ENCODE data around the gene DLG2.

DLG2 gene

DNA sequence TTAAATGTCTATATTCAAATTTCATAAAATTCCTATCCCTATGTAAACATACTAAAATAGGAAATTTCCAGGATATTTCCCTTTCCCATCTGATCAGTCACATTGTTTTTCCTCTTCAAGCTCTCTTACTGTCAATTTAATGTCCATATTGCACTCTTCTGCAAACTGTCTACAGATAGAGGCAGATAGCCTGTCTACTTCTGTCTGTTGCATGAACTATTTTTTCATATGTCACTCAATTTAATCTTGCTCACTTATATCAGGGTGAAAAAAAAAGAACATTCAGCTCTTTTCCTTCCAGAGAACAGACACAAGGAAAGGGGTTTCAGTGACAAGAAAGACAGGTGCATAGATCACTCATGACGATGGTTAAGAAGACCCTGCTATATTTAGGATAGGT, 1327.1 kb downstream of the DLG2 start:
- no peak for DNase-seq

DNA sequence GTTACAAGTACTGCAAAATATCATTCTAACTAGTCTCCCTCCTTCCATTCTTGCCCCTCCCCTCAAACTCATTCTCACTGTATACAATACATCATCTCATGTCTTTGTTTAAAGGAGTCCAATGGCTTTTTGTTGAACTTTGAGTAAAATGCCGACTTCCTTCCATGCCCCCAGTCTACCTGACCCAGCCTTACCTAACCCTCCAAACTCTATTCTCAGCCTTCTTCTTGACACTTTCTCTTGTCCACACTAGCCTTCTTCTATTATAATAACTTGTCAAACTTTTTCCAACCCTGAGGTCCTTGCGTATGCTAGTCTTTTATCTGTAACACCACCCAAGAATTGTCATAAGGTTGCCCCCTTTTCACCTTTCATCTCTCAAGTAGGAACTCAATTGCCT, 1329.6 kb downstream of the DLG2 start:
- no peak for DNase-seq

DNA sequence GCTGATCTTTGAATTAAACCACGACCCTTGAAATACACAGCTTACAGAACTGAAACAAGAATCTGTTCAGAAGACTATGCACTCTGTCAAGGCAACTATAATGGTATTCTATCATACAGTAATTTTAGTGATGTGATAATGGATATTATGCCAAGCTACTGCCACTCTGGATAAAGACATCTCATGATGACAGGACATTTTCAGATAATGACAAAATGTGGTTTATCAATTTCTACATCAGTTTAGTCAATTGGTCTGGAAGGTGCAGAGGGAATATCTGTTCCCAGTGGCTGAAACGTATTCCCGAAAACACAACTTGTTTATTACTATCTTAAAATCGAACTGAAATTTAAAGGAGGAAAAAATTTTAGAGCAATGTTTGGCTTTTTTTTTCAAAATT, 1331.3 kb downstream of the DLG2 start:
- no peak for DNase-seq

DNA sequence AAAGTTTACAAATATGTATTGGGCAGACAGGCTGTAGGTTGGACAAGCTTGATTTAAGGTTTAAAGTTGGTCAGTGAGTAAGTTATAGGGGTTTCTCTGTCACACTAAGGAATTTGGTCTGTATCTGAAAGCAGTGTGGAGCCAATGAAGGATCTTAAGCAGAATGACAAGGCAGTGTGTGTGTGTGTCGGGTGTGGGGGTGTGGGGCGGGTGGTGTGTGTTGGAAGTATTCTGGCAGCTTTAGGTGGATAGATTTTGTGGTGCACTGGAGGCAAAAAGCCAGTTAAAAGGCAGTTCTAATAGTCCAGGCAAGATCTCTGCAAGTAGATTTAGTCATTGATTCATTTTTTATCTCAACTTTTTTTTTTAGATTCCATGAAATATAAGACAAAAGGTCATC, 1334.2 kb downstream of the DLG2 start:
- DNase-seq = no peak

DNA sequence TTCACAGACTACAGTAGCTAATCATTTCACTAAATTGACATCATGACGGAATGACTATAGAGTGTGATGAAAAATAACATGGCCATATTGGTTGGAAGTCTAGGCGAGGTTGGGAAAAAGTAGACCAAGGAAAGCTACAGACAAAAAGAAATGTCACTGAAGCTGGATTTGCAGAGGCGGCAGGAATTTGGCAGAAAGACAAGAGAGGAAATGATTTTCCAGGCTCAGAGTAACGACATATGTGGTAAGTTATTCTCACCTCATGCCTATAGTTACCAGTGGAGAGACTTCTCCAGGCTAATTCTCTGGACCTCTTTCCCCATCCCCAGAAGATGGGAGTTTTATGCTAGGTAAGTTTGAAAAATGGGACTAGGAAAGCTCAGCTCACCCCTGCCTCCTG, 1335.1 kb downstream of the DLG2 start:
- no peak for DNase-seq

DNA sequence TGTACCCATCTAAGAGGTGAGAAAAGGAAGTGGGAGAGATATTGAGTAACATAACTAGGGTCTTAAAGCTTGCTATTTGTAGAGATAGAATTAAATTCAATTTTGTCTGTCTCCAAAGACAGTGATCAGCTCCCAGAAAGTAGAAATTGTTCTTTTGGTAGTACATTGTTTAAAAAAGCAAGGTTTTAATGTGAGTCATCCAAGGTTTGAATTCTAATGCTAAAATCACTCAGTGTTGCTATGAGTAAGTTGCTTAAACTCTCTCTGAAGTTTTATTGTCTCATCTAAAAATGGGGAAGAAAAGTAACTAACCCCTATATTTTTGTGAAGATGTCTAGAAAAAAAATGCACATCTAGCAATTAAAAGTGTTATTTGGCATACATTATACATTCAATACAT, 1336.5 kb downstream of the DLG2 start:
- no peak for DNase-seq

DNA sequence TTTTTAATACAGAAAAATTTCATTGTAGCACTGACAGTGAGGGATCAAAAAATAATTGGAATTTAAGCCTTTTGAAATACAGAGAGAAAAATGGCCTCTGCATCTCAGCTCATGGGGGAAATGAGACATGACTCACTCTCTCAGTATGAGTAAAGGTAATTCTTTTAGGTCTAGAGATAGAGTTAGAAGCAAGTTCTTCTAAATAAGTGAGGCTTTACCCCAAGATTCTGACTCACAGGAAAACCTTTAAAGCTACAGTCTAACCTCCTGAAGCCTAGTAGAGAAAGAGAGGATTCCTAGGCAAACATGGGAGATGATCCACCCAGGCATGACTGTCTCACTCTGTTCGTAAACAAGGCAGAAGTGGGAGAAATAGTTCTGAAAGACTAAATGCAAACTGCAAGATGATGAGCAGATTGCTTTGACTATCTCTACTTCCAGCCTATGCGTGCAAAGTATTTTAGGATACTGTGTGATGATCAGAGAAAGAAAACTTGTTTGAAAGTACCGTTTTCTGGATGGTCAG, 1337.7 kb downstream of the DLG2 start:
- no peak for DNase-seq

DNA sequence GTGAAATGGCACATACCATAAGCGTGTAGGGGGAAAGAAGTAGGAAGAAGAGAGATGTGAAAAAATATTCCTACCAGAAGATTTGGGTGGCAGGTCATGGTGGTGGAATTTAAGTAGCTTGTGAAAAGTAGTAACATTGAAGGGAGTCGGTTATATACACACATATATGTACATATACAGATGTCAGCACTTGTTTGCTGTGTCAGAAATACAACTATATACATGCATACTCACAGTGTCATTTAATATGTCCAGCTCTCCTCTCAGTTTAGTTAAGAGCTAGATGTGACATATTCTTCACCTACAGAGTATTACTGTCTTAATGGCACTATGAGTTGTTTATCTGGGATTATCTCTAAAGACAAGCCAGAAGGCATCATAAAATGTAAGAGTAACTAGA, 1353.6 kb downstream of the DLG2 start:
- DNase-seq = no peak

DNA sequence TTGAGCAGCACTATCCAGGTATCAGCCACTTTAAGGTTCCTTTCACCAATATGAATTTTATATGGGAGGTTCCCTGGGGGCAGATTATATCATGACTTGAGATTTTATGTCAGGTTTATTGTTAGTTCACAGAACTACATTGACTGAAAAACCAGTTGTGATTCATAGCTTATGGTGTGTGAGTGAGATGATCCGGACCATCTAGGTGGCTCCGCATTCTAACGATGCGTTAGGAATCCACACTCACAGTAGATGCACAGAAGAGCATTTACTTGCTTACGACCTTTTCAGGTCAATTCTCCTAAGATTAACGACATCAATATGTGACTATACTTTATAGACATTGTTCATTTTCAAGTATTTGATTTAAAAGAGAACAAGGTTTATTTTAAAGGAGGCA, 1356.7 kb downstream of the DLG2 start:
- DNase-seq = no peak

DNA sequence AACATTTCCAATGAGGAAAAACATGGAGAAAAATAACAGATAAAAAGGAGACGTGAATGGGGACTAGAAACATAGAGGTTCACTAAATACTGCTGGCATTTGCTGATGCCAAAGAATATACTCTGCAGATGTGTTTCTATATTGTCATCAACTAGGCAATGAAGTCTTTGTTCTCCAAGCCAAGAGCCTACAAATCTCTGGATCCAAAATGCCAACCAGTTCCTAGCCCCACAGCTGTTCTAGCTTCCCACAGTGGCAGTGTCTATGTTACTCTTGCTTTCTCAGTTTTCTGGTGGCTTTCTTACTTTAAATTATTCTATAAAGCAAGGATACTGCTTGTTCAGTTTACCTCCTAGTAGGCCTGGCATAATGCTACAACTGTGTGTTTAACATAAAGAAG, 1363.1 kb downstream of the DLG2 start:
- no peak for DNase-seq

DNA sequence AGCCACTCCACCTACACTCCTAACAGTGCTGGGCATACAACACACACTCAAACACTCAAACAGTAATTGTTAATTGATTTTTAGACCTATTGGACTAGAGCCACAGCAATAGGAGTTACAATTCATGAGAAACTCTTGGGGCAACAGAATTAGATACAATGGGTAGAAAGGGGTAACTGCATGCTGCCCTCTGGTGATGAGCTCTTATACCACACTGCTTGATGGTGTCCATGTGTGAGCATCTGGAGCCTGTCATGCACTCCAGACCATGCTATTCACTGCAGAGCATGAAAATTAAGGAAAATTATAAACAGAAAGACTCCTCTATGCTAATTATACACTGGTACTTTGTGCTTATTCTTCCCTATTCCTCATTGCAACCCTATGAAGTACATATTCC, 1365.4 kb downstream of the DLG2 start:
- no peak for DNase-seq

DNA sequence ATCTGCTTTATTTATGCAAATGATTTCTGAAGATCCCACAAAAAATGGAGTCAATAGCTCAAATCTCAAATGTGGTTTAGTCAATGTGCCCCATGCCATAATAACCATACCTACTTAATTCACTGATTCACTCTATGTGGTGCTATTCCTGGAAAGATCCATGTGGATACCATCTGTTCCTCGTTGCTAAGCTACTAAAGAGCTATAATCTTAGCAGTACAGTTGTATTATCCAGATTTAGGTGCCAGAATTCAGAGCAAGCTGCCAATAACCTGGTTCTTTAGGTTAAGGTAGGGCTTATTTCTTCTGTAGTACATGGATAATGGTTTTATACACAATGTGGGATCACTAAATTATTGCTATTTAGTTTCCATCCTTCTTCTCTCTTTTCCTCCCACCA, 1366.3 kb downstream of the DLG2 start:
- DNase-seq = no peak

DNA sequence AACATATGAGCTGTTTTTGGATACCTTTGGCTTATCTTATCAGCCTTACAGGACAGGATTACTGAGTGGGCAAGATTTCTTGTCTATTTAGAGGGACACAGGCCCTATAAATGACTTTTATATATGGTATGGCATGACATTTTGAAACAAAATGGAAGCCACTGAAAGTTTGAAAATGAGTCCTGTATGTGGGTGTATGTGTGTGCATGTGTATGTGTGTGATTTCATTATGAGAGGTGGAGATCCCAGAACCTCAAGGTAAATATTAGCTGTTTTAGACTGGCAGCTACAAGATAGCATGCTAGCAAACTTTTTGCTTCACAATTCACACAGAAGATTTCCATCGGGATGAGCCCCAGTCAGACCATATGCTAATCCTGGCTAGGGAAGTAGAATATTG, 1370.5 kb downstream of the DLG2 start:
- DNase-seq = no peak

DNA sequence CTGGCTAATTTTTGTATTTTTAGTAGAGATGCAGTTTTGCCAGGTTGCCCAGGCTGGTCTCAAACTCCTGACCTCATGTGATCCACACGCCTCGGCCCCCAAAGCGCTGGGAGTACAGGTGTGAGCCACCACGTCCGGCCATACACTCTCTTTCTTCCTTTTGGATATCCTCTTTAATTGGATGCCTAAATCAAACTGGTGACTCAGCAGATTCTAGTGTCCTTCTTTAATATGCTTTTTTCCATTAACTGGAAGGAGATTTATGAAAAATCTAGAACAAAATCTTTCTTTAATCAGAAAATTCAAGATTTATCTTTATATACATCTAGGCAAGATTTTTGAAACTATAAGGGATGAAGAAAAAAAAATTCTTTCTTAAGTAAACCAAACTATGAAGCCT, 1371.7 kb downstream of the DLG2 start:
- DNase-seq = no peak

DNA sequence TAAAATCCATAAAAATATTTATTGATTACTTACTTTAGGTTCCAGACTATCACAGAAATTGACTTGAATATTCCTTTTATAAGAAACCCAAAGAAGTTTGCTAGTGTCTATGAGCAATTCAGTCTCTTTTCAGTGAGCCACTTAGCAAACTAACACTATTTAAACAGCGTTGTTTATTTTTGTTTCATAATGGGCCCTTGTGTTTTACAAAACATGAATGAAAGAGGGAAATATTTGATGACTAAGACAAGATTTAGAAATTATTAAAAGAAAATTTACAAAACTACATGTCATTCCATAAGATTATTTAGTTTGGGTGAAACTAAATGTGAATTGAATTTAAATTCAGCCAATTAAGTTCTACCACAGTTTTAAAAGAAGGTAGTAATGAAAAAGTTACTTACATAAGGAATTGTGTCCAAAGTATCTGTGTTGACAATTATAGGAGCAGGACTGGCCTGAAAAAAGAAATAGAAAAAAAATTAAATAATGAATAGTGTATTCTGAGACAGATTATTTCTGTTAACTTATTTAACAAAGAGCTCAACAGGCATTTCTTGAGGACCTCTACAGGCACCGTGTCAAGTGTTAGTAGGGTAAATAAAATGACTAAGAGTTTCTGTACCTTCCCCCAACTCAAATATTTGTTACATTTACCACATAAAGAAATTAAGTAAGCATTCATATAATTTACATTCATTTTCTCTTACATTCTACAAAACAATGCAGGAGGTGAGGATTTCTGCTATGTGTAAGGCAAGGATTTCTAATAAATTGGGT, 1376.1 kb downstream of the DLG2 start:
- DNase-seq = no peak

DNA sequence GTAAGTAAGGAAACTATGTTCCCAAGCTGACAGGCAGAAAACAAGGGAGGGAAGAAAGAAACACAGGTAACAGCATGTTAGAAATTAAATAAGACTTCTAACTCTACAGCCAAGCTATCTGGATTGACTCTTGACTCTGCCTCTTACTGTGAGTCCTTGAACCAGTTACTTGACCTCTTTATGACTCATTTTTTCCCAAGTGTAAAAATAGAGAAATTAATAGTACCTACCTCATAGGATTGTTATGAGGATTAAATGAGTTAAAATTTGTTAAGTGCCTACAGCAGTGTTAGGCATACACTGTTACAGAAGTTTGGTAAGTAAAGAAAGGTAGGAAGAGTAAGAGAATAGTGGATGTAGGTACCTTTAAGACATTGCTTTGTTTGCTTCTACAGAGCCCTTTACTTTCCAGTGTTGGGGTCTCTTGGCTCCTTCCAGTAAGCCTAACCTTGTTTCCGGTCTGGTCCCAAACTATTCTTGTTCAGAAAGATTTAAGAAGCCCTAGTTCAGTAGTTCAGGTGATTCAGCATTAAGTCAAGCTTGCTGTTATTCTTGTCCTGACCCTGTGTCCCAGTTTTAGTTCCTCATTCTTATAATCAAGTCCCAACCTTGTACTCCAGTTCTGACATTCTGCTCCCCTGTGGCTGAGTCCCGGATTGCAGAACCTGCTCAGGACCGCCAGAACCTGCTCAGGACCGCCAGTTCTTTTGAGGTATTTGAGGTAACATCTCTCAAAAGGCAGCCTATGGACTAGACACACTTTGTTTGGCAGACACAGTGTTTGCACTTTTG, 1377.6 kb downstream of the DLG2 start:
- no peak for DNase-seq

DNA sequence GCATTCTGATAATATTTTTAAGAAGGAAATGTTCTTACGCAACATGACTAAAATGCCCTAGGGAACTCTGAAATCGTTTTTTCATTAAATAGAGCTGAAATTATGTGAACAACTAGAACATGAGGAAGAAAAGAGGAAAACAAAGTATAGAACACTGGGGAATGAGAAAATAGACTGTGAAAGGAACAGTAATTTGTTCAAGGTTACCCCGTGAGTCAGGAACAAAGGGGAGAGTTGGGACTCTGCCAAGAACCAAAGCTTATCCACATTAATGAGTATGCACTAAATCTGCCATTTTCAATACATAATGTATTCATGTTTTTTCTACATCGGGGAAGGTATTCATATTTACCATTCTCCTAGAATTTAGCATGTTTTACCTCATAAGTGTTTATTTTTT, 1379.2 kb downstream of the DLG2 start:
- DNase-seq = no peak

DNA sequence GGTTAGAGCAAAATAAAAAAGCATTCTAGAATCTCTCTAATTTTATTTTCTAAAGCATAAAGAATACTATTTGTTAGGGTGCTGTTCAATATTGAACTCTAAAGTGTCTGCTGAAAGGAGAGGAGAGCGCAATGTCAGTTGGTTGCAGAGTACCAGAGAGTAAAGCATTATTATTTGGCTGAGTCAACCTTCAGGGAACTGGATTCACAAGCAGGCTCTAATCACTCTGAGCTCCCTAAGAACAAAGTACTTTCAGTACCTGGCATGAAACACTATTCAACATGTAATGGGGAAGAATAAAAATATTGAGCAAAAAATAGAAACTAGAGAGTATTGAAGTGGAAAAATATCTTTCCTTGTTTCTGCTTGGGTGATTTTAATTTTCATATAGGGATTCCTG, 1380.0 kb downstream of the DLG2 start:
- no peak for DNase-seq

DNA sequence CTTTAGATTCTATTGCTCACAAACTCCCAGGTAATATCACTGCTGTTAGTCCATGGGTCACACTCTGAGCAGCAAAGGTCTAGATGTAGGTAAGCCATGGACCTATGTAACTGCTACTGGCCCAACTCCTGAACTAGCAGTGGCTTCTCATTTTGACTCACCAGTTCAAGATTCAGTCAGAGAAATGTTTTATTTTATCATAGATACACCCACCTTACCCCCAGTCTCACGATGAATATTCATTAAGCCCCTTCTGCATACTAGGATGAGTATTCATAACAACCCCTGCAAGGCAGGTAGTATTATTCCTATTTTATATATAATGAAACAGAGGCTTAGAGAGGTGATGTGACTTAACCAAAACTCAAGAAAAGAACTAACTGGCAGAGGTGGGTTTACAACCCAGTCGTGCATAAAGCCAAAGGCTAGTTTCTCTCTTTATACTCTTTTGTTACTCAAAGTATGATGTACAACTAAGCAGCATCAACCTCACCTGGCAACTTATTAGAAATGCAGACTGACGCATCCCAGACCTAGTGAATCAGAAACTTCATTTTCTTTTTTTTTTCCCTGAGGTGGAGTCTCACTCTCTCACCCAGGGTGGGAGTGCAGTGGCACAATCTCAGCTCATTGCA, 1383.4 kb downstream of the DLG2 start:
- DNase-seq = no peak

DNA sequence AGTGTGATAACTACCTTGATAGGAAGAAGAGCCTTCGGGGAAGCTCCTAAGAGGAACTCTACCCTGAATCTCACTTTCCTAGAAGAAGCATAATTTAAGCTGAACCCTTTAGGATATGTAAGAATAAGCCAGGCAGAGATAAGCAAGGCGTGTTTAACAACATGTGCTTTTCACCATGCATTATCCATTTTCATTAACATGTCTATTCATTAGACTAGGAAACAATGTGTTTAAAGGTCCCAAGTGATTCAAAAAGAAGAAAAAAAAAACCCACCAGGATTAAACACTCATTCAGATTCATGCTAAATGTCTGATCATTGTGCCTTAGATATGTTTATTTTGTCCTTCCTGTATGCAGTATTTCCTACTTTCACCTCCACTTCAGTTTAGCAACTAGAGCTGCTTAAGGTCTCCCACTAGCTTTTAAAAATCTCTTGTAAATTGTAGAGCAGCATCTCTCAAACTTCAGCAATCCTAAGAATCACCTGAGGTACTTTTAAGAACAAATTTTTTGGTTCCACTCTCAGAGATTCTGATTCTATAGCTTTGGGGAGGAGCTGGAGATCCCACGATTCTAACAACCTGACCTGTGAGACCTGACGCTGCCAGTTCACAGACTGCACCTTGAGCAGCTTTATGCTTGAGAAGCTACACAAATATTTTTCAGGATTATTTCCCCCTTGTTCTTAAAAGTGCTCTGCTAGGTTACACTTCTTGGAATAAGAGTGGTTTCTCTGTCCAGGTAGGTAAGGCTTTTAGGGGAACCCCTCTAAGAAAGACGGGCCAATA, 1385.6 kb downstream of the DLG2 start:
- DNase-seq = no peak

DNA sequence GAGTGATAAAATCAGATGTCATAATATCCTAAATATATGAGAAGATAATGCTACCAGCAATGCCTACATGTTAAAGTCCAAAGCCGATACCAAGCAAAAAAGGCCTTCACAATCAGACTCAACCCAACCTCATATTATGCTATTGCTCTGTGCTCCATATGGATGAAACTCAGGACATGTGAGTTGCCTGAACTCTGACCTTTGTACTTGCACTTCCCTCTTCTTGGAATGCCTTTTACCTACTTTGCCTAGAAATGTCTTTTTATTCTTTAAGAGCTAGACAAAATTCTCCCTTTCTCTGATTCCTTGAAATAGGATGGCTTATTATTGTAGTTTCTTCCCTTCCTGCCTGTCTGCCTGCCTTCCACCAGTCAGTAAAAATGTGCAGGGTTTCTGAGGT, 1386.3 kb downstream of the DLG2 start:
- DNase-seq = no peak

DNA sequence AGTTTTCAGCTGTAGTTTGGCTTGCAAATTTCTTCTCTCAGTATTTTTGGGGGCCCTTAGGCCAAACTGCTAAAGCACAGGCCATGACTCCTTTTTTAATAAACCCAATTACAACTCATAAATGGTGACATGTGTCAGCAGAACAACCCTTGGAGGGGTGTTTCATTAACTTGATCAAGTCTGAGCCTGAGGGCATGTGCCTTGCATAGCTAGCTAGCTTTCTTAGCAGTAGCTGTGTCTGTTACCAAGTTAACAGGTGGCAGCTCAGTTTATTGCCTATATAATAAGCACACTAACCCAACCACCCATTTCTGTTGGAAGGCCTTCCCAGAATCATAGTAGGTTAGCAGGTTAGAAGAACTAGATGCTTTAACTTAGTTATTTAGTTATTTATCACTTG, 1390.7 kb downstream of the DLG2 start:
- no peak for DNase-seq

Data from CD4-positive, alpha-beta T cell treated with Interleukin-1 beta for 1 hour (primary cell).